ENCODE data around the gene CLCF1.

CLCF1 gene

DNA sequence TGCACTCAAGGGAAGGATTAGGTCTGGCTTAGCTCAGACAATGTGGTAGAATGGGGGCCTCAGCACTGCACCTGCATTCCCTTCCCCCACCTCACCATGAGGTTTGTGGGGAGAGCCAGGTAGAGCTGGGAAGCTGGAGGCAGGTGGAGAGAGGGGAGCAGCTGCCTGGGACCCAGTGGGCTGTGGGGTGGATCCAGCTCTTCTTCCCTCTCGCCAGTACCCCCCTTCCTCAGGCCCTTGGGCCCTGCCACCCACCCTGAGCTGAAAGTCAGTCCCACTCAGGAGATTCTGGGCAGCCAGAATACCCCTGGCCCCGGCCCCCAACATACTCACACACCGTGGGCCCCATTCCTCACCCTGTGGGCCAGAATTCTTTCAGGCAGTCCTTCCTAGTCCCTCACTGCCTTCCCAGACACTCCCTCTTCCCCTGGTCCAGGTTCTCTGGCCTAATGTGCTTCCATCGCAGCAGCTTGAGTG, 17.0 kb downstream of the CLCF1 start:
- no peak for DNase-seq (ENCODE audit: low spot score)

DNA sequence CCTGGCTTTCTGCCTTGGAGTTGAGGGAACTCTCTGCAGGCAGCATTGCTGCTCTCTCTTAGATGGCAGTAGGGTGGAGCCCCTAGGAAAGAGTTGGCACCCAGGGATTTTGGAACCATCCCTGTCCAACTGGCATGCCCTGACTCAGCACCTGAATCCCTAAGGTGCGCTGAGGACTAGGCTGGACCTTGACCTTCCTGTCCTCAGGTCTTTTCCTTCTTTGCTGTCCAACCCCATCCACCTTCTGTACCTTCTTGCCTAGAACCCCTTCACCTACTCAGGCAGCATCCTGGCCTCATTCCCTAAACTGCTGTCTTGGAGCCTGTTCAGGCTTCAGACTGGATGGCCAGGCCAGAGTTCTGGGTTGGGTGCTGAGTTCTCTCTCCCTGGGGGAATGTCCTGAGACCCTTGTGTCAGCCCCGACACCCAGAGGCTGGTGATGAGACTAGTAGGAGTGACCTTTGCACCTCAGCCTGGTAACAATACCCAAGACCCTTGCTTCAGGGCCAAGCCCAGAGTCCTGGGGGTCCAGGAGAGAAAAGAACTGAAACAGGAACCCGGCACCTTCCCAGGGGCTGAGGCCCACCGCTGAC, 17.5 kb downstream of the CLCF1 start:
- no peak for DNase-seq (ENCODE audit: low spot score)

DNA sequence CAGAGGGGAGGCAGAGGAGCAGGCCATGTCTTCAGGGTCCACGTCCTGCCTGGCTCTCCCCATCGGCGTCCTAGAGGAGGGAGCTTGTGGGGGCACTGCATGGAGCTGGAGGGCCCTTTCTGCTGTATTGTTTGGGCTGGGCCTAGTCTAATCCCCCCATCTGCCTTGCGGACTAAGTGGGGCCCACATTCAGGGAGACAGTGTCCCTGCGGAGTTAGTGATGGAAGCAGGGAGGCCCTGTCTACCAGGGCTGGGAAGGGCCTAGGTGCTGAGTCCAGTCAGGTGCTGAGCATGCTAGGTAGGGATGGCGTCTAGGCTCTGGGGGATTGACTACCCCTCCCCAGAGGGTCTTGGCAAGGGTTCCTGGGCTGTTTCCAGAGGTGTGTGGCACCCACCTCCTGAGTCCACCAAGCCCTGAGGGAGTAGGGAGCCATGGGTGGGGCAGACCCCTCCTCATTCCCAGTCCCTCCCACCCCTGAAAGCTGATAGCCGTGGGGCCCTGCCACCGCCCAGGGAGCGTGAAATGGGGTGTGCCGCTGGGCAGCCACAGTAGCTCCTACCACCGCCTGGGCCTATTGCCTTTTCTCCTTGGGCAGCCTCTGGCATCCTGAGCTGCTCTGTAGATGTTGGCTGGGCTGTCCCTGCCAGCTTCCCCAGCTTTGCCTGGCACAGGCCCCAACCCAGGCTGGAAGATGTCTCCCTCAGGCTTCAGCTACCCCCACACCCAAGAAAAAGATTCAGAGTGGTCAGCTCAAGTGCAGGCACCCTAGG, 18.2 kb downstream of the CLCF1 start:
- no peak for DNase-seq (ENCODE audit: low spot score)

DNA sequence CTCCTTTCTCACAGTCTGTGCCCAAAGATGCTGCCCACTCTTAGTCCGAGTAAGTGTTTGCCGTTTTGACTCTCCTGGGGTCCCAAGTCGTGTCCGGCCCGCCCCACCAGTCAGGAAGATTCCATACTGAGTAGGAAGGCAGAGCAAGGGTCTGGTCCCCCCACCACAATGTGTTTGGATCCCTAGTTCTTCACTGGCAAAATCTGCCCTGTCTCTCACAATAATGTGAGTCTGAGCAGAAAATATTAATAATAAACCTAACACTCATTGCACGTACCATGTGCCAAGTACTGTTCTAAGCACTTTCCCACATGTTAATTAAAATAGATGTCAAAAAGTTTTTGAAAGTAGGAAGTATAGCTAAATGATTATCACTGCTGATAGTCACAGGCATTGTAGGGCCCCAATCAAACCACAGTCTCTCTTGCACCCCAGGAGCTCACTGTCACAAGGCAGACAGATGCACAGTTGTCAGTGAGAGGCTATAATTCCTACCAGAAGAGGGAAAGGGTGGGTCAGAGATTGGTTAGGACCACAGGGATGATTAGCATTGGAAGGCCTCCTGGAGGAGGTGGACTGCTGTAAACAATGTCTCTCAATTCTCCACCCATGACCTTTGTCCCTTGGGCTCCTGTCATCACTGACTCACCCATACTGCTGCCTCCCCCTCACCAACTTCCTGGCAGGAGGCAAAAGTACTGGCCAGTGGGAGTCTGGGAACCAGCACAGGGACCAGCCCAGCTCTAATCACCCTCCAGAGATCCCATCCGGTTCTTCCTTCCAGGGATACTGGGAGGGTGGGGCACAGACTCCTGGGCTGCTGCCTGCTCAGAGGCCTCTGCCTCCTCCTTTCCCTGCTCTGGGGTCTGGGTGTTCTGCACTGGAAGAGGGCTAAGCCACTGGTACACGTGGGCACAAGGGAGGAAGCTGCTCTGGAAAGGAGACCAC, 19.0 kb downstream of the CLCF1 start:
- peak; percentile 94 for DNase-seq (ENCODE audit: low spot score)

DNA sequence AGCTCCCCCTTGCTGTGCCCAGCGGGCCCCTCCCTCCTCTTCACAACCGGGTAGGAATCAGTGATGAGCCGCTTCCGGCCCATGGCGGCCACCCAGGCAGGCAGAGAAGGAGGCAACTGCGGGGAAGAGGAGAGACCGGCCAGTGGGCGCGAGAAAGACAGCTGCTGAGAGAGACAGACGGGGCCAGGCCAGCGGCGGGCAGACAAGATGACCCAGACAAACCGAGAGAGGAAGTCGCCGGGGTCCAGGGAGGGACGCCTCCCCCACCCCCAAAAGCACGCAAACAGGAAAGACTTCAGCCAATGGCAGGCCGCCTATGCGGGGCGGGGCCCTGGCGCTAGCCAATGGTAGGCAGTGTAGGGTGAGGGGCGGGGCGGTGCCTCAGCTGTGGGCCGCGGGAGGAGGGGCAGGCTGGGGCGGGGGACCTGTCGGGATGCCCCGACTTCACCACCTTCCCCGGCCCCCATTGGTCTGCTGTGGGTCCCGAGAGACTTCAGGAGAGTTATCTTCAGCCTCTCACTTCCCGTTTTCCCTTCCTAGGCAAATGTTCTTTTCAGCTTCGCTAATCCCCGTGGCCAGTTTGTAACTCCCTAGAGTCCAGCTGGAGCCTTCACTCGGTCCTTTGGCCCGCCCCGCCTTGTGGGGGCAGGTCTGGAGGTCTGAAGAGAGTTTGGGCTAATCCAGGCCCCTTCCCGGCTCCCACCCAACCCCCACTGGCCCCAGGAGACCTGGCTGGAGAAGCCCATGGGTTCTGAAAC, 19.9 kb downstream of the CLCF1 start, which contains the start of gene POLD4:
Gene POLD4 (minus strand): TSS at position 230 of the 758 bp plus-strand sequence. CDS start 147 bp downstream, at position 83.
- peak; percentile 95 for DNase-seq (ENCODE audit: low spot score)

DNA sequence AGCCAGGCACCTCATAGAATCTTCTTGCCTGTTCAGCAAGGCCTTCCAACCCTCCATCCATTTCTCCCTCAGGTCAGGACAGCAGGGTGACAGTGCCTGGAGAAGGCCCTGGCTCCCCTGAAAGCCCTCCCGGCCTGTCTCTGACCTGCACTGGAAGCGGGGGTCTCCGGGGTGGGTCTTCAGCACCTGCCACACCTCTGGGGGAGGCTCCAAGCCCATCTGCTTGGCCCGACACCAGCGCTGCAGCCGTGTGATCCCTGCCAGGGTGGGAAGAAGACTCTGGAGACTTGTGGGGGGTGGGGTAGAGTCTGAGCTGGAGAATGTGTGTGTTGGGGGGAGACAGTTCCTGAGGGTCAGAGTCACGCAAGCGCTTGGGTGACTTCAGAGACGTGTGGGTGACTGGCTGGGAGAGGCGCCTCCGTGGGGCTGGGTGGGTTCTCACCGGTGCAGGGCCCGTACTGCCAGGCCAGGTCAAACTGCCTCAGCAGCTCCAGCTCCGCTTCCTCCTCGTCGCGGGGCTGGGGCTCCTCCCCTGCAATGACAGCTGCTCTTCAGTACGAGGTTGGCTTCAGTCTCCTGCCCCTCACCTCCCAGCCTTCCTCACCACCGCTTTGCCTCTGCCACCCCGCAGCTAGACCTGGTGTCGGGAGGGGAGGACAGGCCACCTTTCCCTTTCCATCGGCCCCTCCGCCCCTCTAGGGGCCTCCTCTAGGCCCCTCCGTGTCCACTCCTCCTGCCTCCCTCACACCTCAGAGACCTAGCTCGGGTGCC, 20.7 kb downstream of the CLCF1 start:
- no peak for DNase-seq (ENCODE audit: low spot score)

DNA sequence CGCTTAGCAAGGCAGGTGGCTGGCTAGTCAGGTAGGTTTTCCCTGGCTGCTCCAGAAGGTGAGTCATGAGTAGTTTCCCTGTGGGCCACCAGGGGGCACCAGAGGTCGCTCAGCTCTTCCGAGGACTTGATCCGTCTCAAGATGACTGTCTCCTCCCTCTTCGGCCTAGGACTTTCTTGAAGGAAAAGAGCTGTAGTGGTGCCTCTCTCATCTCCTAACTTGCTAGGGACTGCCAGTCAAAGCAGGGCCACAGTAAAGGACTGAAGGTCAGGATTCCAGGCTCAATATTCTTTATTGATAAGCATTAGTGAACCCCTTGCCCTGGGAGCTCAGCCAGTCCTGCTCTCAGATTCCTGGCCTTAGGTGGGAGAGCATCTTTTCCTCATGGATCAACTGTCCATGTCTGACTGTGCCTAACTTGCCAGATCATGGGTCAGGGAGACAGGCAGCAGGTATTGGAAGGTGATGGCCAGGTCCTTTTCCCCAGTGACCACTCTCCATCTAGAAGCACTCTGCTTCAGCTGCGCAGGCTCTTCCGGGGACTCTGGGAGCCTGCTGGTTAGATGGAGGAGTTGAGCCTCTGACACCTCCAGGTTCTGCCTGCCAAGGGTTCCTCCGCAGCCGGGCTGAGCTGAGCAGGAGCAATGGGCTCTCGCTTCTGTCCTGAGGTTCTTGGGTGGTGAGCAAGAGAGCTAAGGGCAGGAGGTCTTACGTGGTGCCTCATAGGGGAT, 22.0 kb downstream of the CLCF1 start:
- DNase-seq (ENCODE audit: low spot score) = peak; percentile 91

DNA sequence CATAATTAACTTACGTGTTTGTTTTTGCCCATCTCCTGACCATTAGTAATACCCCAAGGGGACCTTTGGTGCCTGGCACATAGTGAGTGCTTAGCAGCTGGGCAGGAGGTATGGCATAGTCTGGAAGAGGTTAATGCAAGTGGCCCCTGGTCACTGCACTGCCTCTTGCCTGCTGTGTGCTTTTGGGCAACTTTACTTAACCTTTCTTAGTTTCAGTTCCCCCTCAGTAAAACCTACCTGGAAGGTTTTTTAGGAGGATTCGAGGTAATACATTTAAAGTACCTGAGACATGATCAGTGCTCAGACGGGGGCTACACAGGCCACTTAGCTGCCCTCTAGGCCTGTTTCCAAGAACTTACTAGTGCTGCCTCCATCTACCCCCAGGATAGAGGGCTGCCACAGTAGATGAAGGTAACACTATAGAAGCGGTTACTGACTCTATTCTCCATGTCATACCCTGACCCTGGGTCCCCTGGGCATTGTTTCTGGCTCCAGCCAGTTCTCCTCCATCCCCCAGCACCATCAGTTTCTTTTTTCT, 23.4 kb downstream of the CLCF1 start:
- DNase-seq (ENCODE audit: low spot score) = no peak

DNA sequence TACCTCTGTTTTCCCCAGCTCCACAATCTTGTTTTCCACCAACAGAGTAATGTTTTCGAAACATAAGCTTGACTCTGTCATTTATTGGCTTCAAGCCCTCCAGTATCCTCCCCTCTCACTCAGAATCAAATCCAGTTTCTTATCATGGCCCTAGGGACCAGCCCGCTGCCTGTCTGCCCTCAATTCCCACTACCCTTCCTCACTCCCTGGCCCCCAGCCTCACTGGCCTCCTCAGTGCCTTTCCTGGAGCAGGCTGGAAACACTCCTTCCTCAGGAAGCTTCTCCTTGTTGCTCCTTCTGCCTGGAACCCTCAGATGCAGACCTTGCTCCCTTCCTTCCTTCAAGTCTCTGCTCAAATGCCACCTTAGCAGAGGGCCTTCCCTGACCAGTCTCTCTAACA, 23.9 kb downstream of the CLCF1 start:
- DNase-seq (ENCODE audit: low spot score) = no peak

DNA sequence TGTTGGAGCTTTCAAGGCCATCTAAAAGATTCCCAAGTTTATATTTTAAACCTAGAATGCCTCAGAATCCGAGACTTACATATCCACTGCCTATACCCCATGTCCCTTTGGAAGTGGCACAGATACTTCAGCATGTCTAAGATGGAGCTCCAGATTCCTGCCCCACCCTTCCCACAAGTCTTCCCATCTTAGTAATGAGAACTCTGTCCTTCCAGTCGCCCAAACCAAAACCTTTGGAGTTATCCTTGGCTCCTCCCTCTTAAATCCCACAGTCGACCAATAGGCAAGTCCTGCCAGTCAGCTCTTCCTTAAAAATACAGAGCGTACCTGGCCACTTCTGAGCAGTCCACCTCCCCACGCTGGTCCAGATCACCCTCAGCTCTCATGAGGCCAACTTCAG, 24.4 kb downstream of the CLCF1 start:
- DNase-seq (ENCODE audit: low spot score) = no peak

DNA sequence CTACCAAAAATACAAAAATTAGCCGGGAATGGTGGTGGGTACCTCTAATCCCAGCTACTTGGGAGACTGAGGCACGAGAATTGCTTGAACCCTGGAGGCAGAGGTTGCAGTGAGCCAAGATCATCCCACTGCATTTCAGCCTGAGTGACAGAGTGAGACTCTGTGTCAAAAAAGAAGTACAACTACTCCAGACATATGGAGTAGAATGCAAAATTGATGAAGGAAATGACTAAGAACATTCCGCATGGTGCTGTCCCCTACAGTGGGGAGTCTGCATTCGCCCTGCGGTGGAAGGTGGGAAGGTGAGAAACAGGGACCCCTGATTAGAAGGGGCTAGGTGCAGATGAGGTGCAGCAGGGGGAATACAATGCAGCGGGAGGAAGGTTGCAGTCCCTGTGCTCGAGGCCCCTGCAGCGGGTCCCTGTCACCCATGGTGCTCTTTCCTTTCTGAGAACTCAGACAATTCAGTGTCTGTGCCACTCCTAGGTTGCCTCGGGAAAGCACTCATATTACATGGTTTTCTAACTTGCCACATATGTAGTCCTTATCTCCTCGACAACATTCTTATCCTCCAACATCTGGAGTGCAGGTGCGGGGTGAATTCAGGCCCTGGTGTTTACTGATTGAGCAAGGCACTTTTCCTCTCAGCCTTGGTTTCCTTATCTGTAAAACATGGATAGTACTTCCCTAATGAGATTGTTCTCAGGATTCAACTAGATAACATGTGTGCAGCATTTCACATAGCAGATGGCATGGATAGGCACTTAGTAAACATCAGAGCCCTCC, 25.2 kb downstream of the CLCF1 start:
- DNase-seq (ENCODE audit: low spot score) = no peak

DNA sequence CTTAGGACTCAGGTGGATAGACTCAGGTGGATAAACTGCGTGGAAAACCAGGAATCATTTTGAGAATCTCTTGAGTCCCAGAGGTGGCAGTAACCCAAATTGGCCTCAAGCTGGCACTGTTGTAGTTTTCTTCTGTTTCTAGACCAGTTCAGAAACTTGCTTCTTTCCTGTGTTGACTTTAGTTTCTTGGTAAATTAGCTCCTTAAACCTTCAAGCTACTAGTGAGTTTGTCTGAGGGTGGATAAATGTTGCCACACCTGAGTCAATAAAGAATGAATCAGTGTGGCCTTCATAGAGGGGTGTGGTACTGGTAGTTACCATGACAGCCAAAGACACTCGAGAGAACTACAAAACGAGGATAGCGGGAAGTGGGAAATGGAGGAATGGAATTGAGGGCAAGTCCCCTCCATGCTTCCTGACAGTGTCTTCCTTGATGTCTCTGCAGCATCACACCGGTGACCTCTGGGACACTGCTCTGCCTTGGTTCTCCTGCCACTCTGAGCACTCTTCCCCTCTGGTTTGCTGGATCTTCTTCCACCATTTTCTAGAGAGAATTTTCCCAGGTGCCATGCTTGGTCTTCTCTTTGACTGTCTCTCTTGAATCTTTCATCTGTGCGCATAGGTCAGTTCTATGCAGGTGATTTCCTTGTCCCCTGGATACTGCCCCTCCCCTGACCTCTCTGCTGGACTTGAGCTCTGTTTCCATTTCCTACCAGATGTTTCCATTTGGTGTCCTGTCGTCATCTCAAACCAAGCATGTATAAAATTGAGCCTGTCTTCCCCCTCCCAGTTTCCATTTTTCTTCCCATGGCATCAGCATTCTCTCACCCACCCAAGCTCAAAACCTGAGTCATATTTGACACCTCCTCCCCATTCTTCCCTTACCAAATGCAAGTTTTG, 27.2 kb downstream of the CLCF1 start:
- peak; percentile 83 for DNase-seq (ENCODE audit: low spot score)

DNA sequence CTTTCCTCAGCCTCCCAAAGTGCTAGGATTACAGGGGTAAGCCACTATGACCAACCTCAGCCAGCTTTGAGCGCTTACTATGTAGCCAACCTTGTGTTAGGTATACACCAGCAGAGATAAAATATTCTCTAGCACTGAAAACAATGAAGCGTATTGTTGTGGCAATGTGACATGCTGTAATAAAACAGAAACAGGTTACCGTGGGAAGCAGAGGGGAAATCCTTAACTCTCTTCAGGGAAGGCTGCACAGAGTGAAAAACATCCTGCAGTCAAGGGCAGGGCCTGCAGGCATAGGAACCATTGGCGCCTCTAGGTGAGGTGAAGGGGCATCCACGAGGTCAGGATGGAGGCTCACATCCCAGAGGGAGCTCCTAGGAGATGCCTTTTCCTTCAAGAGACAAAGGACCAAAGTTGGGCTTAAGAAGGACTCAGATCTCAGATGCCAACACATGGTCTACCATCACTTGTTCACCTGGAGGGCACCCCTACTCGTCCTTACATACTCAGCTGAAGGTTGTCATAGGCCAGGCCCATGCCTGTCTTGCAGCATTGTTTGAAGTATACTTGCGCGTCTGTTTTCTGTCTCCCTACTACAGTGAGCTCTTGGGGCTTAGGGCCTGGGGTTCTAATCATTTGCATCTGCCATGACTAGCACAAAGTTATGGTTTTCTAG, 28.0 kb downstream of the CLCF1 start:
- no peak for DNase-seq (ENCODE audit: low spot score)

DNA sequence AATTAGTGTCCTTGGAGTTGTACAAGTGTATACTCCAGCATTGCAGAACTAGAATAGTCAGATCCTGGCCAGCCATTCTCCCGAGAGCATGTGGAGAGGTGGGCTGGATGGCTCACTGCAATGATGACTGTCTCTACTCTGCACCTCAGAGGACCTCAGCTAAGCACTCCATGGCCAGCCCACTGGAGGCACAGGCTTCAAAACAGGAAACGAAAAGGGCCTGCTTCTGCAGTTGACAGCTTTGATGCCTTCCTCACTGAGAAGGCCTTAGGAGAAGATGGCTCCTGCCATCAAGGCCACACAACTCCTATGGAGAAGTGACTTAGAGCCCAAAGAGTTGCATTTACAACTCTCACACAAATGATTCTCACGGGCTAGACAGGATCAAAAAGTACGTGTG, 29.1 kb downstream of the CLCF1 start:
- DNase-seq (ENCODE audit: low spot score) = no peak

DNA sequence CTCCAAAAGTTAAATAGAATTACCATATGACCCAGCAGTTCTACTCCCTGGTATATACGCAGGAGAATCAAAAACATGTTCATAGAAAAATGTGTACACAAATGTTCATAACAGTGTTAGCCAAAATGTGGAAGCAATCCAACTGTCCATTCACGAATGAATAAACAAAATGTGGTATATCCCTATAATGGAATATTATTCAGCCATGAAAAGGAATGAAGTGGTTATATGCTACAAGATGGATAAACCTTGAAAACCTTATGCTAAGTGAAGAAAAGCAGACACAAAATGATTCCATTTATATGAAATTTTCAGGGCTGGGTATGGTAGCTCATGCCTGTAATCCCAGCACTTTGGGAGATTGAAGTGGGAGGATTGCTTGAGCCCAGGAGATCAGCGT, 36.1 kb downstream of the CLCF1 start:
- no peak for DNase-seq (ENCODE audit: low spot score)

DNA sequence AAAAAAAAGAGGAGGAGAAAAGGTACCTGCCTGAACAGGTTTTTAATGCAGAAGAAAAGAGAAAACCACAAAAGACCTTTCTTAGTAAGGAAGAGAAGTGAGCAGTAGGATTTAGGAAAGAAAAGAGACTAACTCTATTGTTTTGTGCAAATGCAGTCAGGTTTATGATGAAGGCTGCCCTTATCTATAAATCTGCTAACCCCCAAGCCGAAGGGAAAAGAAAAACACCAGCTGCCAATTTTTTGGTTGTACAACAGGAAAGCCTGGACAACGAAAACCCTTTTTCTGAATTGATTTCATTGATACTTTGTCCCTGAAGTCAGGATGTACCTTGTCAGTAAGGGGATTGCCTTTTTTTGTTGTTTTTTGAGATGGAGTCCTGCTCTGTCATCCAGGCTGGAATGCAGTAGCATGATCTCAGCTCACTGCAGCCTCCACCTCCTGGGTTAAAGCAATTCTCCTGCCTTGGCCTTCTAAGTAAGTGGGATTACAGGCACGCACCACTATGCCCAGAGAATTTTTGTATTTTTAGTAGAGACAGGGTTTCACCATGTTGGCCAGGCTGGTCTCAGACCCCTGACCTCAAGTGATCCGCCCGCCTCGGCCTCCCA, 41.2 kb downstream of the CLCF1 start:
- no peak for DNase-seq (ENCODE audit: low spot score)

DNA sequence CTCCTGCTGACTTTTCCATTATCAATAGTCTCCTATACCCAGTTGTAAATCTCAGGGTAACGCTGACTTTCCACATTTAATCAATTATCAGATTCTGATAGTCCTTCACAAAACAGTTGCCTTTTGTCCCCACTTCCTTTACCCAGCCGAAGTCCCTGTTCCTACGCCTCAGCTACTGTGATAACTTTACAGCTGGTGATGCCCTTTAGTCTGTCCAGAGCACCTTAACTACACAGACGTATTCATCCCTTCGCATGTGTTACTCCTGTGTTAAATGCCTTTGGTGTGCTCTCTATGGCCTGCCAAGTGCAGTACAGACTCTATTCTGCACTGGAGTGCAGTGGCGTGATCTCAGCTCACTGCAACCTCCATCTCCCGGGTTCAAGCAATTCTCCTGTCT, 49.9 kb downstream of the CLCF1 start:
- no peak for DNase-seq (ENCODE audit: low spot score)

Measured in LoVo (cell line).